HG02610 (cell line): ENCODE data around the gene TMEM151B.
"Not testable (repeated sequence)": the region's sequence is repeated elsewhere in the genome, so short reads cannot be mapped to it uniquely, and the experiment has no call there.

ENCODE experiments used
- ATAC-seq: cut with Tn5 transposase; IDR thresholded peaks from one replicate; pipeline ENCODE4 v1.9.1; 2021; ENCODE audit warnings: mild to moderate bottlenecking, moderate library complexity; ENCODE audit not compliant: unreplicated experiment

The TMEM151B gene

DNA sequence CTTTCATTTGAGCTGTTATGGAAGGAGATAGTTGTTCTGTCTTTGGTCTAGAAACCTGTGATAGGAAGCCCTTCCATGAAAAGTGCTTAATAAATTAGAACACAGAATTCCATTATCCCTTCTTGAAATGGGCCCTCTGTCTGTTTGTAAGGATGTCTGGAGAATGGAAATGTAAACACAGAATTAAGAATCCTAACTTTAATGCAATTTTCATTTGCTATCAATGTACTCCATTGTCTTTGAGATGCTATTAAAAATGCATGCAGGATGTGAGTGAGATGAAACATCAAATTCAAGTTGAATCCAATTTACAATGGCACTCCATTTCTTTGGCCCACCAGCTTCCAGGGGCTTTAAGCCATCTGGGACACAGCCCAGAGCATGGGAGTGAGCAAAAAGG, 56.8 kb downstream of the TMEM151B start:
- no peak for ATAC-seq

DNA sequence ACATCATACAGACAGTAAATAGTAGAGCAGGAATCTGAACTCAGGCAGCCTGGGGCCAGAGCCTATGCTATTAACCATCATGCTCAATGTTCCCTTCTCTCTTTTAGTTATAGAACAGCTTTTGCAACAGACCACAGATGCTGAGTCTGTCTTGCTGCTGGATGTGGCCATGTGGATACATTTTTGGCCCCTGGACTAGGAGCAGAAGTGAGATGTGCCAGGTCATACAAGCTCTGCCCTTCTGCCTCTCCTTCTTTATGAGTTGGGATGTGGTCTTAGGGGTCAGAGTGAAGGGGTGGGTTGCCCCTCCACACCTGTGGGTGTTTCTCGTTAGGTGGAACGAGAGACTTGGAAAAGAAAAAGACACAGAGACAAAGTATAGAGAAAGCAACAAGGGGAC, 57.5 kb downstream of the TMEM151B start:
- no peak for ATAC-seq

DNA sequence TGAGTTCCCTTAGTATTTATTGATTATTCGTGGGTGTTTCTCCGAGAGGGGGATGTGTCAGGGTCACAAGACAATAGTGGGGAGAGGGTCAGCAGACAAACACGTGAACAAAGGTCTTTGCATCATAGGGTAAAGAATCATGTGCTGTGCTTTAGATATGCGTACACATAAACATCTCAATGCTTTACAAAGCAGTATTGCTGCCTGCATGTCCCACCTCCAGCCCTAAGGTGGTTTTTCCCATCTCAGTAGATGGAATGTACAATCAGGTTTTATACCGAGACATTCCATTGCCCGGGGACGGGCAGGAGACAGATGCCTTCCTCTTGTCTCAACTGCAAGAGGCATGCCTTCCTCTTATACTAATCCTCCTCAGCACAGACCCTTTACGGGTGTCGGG, 58.0 kb downstream of the TMEM151B start:
- not testable (repeated sequence) for ATAC-seq

DNA sequence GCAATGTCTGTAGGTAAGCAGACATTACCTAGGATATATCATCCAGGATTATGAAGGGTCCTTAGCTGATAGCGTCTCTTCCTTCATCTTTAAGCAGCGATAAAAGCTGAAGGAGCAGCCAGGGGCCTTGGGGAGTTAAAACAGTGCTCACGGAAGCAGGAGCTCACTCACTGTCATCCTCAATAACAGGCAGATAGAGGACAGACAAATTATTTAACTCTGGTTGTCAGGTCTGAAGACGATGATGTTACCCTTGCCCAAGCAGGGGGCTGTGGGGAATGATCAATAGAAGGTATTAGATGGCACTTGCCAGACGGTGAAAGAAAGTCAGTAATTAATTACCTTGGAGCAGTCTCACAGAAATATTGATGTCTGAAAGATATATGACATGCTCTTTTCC, 59.6 kb downstream of the TMEM151B start:
- no peak for ATAC-seq

DNA sequence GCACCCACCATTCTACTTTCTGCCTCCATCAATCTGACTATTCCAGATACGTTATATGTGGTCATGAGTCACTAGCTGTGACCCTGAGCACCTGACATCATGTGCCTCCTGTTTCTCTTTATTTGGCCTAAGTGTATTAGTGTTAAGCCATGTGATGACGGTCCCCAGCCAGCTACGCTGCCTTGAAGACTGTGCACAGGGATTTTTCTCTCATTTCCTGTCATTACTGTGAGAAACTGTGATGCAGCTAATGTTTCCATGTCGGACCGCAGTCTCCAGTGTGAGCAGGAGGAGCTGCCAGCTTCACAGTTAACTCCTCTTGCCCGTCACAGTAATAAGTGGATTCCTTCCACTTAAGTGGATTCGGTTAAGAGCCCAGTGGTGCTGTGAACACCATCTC, 62.3 kb downstream of the TMEM151B start:
- ATAC-seq, result no peak

DNA sequence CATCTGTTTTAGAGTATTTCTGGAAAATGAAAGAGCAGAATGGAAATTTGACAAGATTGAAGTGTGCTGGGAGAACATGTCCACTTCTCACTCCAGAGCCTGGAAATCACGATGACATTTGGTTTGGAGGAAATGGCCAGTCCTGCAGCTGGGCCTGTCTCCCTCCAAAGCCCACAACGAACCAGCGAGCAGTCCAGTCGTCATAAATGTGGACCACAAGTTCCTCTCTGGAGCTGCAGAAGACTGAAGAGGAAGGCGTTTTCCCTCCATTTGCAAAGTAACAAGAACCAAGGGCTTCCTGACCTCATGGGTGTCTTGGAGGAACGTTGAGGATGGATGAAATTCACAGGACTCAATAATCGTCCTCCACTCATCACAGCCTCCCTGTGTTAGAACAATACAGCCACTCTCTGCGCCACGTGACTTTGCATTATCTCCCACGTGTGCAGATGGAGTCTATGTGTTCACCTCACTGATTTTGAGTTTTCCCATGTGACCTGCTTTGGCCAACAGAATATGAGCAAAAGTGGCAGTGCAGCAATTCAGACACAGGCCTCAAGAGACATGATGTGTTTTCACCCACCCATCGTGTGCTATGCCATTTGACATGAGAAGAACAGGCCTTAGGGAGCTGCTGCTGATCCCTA, 63.1 kb downstream of the TMEM151B start:
- no peak for ATAC-seq

DNA sequence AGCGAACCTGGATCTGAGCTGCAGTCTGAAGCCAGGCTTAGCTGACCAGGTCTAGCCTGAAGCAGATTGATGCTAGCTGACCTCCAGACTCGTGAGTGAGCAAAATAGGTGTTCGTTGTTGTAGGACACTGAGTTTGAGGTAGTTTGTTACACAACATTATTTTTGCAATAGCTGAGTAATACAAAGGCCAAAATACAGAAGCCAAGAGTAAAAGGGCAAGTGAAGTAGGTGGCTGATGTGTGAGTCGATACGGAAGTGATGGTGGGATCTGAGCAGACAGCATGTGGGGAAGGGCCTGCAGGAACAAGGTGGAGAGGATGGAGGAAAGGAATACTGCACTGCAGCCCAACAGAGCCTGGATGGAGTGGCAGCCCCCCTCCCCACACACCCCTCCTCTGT, 63.7 kb downstream of the TMEM151B start:
- ATAC-seq, result no peak

DNA sequence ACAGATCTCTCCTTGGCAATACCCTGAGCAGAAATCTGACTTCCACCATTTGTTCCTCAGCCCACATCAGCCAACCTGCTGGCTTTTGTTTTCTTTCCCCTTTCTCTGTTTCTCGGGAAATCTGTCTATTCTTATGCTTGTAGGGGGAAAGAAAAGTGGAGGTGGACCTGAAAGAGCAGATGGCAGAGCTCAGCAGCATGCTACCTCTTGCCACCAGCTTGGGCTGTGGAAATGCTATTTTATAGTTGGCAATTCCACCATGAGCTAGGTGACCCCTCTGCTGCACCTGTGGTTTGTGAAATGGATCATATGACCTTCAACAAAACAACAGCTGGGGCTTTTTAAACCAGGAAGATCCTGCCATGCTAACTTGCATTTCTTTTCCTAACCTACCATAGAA, 65.4 kb downstream of the TMEM151B start:
- ATAC-seq, result no peak

DNA sequence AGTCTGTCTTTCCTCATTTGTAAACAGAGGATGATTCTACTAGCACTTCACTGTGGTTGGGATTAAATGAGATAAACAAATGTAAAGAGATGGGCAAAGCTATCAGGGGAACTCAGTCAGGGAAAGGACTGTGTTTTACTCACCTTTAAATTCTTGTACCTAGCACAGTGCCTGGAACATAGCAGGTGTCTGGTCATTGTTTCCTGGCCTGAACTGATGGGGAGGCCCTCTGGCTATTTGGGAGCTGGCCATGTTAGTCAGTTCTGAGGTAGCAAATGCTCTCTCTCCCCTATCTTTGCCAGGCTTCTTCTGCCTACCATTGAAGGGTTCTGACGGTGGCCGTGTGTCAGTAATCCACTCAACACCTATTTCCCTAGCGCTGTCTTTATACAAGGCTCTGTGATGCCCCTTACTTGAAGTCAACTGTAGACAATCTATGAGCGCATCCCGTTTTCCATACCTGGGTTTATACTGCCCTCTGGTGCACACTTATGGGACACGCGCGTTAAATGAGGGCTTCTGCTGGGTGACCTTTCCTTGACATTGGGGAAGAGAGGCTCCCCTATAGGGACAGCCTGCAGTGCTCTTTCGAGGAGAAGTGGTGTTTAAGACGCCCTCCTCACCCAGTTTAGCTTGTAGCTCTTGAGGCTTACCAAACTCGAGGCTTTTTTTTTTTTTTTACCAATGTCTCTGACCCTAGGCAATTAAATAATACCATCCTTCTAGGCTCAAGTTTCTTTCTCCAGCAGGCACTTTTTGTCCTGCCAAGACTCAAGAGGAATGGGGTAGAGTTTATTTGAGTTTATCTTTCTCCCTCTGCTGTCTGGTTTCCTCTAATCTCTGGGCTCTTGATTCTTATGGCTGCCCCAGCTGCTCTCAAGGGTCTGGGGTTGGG, 68.2 kb downstream of the TMEM151B start:
- peak; percentile 66 for ATAC-seq

DNA sequence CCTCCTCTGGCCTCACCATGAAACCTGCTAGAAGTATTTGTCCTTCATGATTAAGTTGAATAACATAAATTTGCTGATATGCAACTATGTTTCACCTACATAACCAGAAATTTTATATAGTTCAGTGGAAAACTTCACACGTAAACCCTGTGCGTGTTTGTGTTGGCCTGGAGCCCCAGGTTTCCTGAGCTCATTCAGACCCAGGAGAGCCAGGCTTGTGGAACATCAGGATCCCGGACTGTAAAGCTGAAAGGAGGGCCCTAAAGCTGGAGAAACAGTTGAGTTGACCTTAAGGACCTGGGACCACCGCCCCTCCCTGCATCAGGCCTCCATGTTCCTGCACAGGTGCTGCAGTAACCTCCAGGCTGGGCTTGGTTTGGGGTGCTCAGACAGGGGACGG, 69.1 kb downstream of the TMEM151B start:
- ATAC-seq, result no peak

DNA sequence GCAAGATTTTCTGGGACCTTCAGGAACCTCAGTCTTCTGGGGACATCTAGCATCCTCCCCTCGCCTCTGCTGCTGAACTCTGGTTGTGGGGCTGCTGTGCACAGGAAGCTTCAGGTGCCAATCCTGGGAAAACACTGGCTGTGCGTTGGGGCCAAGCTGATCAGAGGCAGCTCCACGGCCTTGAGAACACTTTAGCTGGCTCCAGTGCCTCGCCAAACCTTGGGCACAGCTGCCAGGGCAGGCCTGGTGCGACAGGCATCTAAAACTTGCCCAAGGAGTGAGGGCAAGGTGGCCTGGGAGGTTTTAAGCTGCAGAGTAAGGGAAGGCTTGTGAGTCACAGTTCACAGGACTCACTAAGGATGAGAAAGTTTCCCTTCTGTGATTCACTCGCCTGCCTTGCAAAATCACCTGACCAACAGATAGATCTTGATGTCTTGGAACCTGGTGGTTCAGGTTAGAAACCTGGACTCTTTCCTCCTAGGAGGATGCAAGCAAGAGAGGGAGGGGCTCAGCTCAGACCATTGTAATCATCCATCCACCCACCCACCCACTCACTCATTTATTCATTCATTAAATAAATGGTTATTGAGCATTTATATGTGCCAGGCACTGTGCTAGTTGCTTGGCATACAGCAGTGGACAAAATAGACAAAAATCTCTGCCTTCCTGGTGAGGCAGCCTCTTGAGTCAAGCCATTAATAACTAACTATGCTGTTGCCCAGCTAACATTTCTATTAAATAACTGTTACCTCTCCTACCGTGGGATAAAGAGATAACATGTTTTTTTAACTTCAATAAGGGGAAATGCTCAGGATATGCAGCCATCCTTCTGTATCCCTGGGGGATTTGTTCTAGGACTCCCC, 69.7 kb downstream of the TMEM151B start:
- ATAC-seq, result no peak

DNA sequence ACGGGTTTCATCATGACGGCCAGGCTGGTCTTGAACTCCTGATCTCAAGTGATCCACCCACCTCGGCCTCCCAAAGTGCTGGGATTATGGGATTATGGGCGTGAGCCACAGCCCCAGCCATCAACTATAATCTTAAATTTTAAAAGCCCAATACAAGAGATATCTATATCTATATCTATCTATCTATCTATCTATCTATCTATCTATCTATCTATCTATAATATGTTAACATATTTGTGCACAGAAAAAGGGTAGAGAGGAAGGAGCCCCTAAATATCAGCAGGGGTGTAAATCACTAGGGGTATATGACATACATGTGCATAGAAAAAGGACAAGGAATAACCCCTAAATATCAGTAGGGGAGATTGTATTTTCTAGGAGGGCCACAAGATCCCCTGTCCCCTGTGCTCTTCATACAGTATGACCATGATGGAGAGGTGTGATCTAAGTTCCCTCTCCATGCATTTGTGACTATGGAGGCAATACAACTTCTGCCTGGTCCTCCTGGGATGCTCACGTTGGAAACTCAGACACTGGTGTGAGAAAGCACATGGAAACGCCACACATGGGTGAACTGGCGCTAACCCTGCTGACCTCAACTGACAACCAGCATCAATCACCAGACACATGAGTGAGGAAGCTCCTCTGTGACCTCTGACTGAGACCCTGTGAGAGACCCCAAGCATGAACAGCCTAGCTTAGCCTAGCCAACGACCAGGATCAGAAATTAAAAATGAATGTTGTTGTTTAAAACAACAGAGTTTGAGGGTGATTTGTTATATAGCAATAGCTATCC, 71.0 kb downstream of the TMEM151B start:
- ATAC-seq, result no peak

DNA sequence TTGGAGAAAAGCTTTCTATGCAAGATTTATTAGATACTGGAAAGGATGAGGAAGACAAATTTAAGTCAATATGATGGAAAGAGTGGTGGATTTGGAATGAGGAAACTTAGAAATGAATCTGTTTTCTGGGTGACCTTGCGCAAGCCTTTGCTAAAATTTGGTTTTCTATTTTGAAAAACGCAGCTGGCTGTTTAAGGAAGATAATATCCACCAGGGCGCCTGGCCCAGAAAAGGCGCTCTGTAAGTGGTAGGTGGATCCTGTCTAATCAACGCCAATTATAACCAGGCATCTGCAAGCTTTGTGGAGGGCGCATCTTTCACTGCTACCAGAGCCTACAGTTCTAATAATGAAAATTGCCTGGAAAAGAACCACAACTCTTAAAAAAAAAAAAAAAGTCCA, 71.8 kb downstream of the TMEM151B start:
- ATAC-seq, result no peak

DNA sequence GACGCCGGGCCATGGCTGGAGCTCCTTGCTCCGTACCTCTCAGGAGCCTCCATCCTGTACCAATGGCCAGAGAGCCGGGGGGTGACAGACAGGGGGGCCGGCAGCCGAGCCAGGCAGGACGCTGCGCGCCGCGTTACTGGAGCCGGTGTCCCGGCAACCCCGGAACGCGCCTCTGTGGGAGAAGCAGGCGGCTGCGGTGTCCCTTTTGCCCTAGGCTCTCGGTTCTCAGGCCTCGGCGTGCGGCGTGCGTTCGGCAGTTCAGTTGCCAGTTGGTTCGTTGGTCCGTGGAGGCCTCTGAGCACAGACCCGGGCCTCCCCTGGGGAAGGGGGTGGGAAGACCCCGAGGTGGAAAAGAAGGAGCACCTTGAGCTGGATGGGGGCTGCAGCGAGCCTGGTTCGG, 72.2 kb downstream of the TMEM151B start, which contains the start of gene SPATS1:
Gene SPATS1, plus strand, starts transcription at position 162 of the 400 bp plus-strand sequence. CDS start 446 bp downstream, outside the sequence.
- ATAC-seq, result no peak

DNA sequence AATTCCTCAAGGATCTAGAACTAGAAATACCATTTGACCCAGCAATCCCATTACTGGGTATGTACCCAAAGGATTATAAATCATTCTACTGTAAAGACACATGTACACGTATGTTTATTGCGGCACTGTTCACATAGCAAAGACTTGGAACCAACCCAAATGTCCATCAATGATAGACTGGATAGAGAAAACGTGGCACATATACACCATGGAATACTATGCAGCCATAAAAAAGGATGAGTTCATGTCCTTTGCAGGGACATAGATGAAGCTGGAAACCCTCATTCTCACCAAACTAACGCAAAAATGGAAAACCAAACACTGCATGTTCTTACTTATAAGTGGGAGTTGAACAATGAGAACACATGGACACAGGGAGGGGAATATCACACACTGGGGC, 76.6 kb downstream of the TMEM151B start:
- ATAC-seq, result not testable (repeated sequence)

DNA sequence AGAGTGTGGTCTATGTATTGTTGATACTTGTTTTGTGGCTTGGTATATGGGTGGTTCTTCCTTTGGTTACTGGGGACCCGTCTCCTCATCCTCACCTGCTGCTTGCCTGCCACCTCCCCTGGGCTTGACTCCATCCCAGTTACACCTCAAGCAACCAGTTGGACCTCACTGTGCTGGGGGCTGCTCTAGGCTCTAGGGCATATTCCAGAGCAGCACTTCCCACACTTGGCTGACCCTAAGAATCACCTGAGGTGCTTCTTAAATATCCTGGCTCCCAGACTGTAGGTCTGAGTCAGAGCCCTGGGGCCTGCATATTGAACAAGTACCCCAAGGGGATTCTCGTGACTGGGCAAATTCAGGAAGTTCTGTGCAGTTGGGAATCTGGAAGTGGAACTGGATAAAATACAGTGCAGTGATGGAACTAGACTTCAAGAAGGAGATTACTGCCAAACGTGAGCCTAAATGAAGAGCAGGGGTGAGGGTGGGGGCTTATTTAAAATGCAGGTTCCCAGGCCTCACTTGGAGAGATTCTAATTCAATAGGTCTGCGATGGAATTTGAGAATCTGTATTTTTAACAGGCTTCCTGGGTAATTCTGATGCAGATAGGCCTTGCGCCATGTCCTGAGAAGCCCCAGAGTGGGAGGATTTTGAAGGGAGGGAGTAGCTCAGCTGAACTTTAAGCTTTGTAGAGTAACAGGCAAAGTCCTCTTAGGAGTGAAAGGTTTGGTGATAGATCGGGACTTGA, 79.8 kb downstream of the TMEM151B start:
- no peak for ATAC-seq

DNA sequence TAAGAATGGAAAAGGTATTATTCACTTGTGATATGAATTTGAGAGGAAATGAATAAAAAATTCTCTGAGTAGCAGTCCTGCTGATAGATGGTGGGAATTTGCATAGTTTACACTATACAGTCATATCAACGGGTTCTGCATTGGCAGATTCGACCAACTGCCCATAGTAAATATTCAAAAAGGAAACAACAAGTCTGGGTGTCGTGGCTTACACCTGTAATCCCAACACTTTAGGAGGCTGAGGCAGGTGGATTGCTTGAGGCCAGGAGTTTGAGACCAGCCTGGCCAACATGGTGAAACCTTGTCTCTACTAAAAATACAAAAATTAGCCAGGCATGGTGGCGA, 80.4 kb downstream of the TMEM151B start:
- not testable (repeated sequence) for ATAC-seq

DNA sequence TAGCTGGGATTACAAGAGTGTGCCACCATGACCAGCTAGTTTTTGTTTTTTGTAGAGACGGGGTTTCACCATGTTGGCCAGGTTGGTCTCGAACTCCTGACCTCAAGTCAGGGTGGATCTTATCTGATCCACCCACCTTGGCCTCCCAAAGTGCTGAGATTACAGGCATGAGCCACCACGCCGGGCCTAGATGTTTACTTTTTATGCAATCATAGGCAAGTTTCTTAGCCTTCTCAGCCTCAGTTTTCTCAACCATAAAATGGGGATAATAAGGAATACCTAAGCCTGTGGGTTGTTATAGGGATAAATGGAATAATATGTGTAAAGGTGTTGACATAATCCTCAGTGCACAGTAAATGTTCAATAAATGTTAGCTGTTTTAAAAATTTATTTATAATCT, 82.0 kb downstream of the TMEM151B start:
- ATAC-seq, result no peak

DNA sequence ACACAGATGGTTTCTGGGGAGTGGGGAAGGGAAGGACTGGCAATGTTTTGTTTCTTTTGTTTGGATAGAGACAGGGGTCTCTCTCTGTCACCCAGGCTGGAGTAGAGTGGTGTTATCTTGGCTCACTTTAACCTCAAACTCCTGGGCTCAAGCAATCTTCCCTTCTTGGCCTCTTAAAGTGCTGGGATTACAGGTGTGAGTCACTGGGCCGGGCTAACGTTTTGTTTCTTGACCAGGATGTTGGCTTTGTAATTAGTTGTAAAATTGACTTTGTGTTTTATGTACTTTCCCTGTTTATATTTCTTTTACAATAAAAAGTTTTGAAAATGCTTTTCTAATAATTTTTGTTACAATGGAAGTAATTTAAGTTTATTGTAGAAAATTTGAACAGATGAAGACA, 83.1 kb downstream of the TMEM151B start:
- no peak for ATAC-seq

DNA sequence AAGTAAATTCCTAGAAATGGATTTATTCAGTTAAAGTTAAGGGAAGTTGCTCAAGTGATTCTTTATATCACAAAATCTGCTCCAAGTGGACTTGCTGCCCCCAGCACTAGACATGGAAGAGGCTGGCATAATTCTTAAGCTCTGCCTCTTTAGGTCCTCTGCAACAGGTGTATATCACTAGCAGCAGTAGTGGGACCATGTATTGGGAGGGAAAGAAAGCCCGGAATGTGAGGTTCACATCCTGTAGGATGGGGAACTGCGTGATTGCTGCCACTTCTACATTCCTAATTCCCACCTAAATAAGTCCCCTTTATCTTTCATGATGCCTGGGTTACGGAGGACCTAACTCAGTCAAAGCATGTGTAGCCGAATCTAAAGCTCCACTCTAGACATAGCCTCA, 85.4 kb downstream of the TMEM151B start:
- no peak for ATAC-seq
